Neural progenitor cell (in vitro differentiated cells): ENCODE measurements around the gene NOXO1. TPM values are rescaled to one million over a fixed set of nuclear protein-coding genes. Genes with fewer than 3 reads are reported as not detected.

ENCODE experiments used
- DNase-seq: peaks from one replicate; pipeline ENCODE4 v3.0.0-alpha.2; 2016; ENCODE audit warnings: low spot score
- H2AFZ ChIP-seq: fragments of 200-600 bp; sonication (generic); replicated peaks from 2 replicates; pipeline ENCODE4 v1.6.1; 2016; ENCODE audit warnings: antibody characterized with exemption
- H3F3A ChIP-seq: fragments of 200-600 bp; sonication (generic); 2 replicates; pipeline ENCODE4 v1.6.1; 2016; ENCODE audit warnings: antibody characterized with exemption, low read depth
- H3K27ac ChIP-seq: fragments of 200-600 bp; sonication (generic); 2 replicates; pipeline ENCODE4 v1.5.1; 2016; ENCODE audit warnings: mild to moderate bottlenecking
- H3K27me3 ChIP-seq: fragments of 200-600 bp; sonication (generic); 2 replicates; pipeline ENCODE4 v1.6.1; 2016; ENCODE audit warnings: mild to moderate bottlenecking, moderate library complexity
- H3K36me3 ChIP-seq: fragments of 200-600 bp; sonication (generic); 2 replicates; pipeline ENCODE4 v1.5.1; 2016
- H3K4me1 ChIP-seq: fragments of 200-600 bp; sonication (generic); 2 replicates; pipeline ENCODE4 v1.6.1; 2016; ENCODE audit warnings: mixed run types
- H3K4me2 ChIP-seq: fragments of 200-600 bp; sonication (generic); 2 replicates; pipeline ENCODE4 v1.6.1; 2016
- H3K4me3 ChIP-seq: fragments of 200-600 bp; sonication (generic); 2 replicates; pipeline ENCODE4 v1.5.1; 2016
- H3K79me2 ChIP-seq: fragments of 200-600 bp; sonication (generic); 2 replicates; pipeline ENCODE4 v1.6.1; 2016; ENCODE audit warnings: low read depth
- H3K9ac ChIP-seq: fragments of 200-600 bp; sonication (generic); 2 replicates; pipeline ENCODE4 v1.6.1; 2016
- H3K9me3 ChIP-seq: fragments of 200-600 bp; sonication (generic); 2 replicates; pipeline ENCODE4 v1.5.1; 2016; ENCODE audit warnings: low read depth
- H4K20me1 ChIP-seq: fragments of 200-600 bp; sonication (generic); 2 replicates; pipeline ENCODE4 v1.6.1; 2016; ENCODE audit warnings: low read depth
- H3K27ac Mint-ChIP-seq: 3 replicates; pipeline ENCODE4 v1.8.0; 2021; ENCODE audit warnings: mixed read lengths
- H3K27me3 Mint-ChIP-seq: 2 replicates; pipeline ENCODE4 v1.8.0; 2022; ENCODE audit warnings: low read depth, mild to moderate bottlenecking, inconsistent platforms, moderate library complexity, mixed read lengths; ENCODE audit not compliant: insufficient read depth
- H3K36me3 Mint-ChIP-seq: 3 replicates; pipeline ENCODE4 v1.8.0; 2021; ENCODE audit warnings: mixed read lengths
- H3K4me1 Mint-ChIP-seq: 3 replicates; pipeline ENCODE4 v1.8.0; 2021; ENCODE audit warnings: mixed read lengths
- H3K4me3 Mint-ChIP-seq: 3 replicates; pipeline ENCODE4 v1.8.0; 2021; ENCODE audit warnings: mild to moderate bottlenecking, moderate library complexity, mixed read lengths
- H3K9me3 Mint-ChIP-seq: 3 replicates; pipeline ENCODE4 v1.8.0; 2020; ENCODE audit warnings: mixed read lengths
- CTCF ChIP-seq: fragments of 200-600 bp; sonication (generic); IDR thresholded peaks from 2 replicates; pipeline ENCODE4 v1.5.1; 2017; ENCODE audit warnings: antibody characterized with exemption, mild to moderate bottlenecking
- EZH2 ChIP-seq: fragments of 200-600 bp; sonication (generic); IDR thresholded peaks from 2 replicates; pipeline ENCODE4 v1.6.1; 2017; ENCODE audit warnings: antibody characterized with exemption, mild to moderate bottlenecking, moderate library complexity
- EZH2phosphoT487 ChIP-seq: fragments of 200-600 bp; sonication (generic); IDR thresholded peaks from 2 replicates; pipeline ENCODE4 v1.6.1; 2017; ENCODE audit warnings: antibody characterized with exemption
- total RNA-seq: library from RNA; depleted of rRNA; stranded (reverse); fragments of >200 nt; gene quantifications from 2 replicates; pipeline ENCODE4 v1.2.3, GENCODE V29; 2015; ENCODE audit warnings: low replicate concordance

The NOXO1 gene
- total RNA-seq, 1 donor from 2014 or later, result not detected

DNA sequence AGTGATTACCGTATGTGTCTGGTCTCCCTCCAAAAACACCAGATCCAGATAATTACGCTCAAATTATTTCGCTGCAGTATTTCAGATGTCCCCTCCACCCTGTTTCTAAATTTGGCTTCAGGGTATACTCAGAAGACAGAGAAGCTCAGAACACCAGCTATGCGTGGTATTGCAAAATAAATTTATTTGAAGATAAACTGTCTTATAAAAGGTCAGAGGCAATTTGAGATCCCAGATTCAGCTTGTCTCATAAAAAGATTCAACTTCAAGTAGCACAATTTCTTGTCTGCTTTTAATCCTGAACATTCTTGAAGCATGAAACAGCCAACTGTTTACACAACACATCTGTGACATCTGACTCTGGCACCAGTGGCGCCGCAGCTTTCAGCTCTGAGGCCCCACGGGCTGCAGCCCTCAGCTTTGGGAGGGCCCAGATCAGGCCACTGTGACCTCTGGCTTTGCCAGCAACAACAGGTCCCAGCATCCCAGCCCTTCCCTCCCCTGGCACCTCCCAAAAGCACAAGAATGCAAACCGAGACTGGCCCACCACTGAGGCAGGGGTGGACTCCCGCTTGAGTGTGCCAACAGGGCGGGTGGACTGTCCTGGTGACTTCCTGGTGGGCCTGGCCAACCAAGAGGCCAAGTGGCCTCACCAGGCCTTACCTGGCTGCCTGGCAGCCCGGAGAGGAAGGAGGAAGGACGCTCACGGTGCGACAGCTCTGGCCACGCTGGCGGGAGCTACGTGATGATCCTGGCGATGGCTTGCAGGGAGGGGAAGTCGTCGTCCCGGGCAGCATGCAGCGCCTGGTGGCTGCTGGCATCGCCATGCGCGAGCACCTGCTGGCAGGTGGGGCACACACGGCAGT is 16.5 kb upstream of the NOXO1 start:
- peaks cover 9% of the 10 kb centered on the region for H3K36me3 Mint-ChIP-seq
- Histone ChIP-seq H3K4me2 (no peak overlapping the region), H3K79me2 (no peaks in the 10 kb centered on the region), H3K9ac (no peak overlapping the region), H3K4me3 (no peak overlapping the region), H3K36me3 (no peaks in the 10 kb centered on the region), H3K4me1 (no peaks in the 10 kb centered on the region), H3F3A (peaks cover 24% of the 10 kb centered on the region), H4K20me1 (peaks cover 6% of the 10 kb centered on the region), H3K9me3 (no peaks in the 10 kb centered on the region), H2AFZ (no peak overlapping the region), H3K27ac (no peak overlapping the region), H3K27me3 (peaks cover 8% of the 10 kb centered on the region)
- H3K9me3 Mint-ChIP-seq, result no peaks in the 10 kb centered on the region
- no peak overlapping the region for H3K4me3 Mint-ChIP-seq
- H3K27me3 Mint-ChIP-seq, result peaks cover 2% of the 10 kb centered on the region
- TF ChIP-seq EZH2 (no peak), CTCF (no peak), EZH2phosphoT487 (no peak)
- no peak for DNase-seq
- H3K4me1 Mint-ChIP-seq, result no peaks in the 10 kb centered on the region
- H3K27ac Mint-ChIP-seq, result no peak overlapping the region

DNA sequence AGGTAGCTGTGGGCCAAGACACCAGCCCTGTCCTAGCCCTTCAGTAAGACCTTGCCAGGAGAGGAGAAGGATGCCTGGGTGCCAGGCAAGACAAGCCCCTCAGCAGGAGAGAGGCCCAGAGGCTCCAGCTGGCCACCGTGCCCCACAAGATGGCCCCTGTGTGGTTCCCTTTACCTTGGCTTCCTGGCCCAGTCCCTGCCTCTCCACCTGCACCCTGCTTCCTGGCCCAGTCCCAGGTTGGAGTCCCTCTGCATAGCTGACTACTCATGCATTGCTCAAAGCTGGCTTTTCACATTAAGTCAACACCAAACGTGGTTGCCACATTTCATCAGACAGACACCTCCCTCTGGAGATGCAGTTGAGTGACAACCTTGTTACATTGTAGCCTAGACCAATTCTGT is 12.5 kb upstream of the NOXO1 start:
- peaks cover 7% of the 10 kb centered on the region for H3K36me3 Mint-ChIP-seq
- H2AFZ ChIP-seq, result no peak overlapping the region

DNA sequence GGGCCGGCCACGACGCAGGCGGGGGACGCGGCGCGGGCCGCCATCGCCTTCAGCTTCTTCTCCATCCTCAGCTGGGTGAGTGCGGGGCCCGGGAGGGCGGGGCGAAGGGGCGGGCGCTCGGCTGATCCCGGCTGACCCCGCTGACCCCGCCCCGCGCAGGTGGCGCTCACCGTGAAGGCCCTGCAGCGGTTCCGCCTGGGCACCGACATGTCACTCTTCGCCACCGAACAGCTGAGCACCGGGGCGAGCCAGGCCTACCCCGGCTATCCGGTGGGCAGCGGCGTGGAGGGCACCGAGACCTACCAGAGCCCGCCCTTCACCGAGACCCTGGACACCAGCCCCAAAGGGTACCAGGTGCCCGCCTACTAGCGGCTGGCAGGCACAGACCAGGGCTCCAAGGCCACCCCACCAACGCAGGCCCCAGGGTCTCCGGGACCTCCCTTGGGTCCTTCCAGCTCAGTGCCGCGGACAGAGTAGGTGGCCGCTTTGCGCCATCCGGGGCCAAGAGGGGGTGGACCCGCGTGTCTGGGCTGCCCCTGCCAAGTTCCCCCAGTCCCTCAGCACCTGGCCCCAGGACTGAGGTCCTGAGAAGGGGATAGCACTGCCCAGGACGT is 11.5 kb upstream of the NOXO1 start:
- Histone ChIP-seq H2AFZ (no peak overlapping the region), H3K27me3 (peaks cover 58% of the 10 kb centered on the region), H4K20me1 (peaks cover 24% of the 10 kb centered on the region), H3K4me3 (no peak overlapping the region), H3F3A (peaks cover 58% of the 10 kb centered on the region), H3K27ac (no peak overlapping the region), H3K4me2 (peak overlapping the region; percentile 24), H3K4me1 (peaks cover 10% of the 10 kb centered on the region), H3K9me3 (no peaks in the 10 kb centered on the region), H3K79me2 (no peaks in the 10 kb centered on the region), H3K9ac (no peak overlapping the region), H3K36me3 (no peaks in the 10 kb centered on the region)
- Mint-ChIP-seq H3K27me3 (peaks cover 27% of the 10 kb centered on the region), H3K36me3 (peaks cover 8% of the 10 kb centered on the region), H3K4me1 (peaks cover 11% of the 10 kb centered on the region), H3K9me3 (peaks cover 2% of the 10 kb centered on the region), H3K4me3 (no peak overlapping the region), H3K27ac (no peak overlapping the region)
- TF ChIP-seq EZH2phosphoT487 (no peak), CTCF (no peak), EZH2 (no peak)
- DNase-seq, result peak; percentile 51

More for the DNA sequence above, 12.5 kb upstream of the NOXO1 start:
- no peak overlapping the region for H3K4me3 Mint-ChIP-seq
- H3K27ac Mint-ChIP-seq, result no peak overlapping the region
- Histone ChIP-seq H3K9me3 (no peaks in the 10 kb centered on the region), H3K27me3 (peaks cover 48% of the 10 kb centered on the region), H3K4me3 (no peak overlapping the region), H3K4me1 (peaks cover 10% of the 10 kb centered on the region), H4K20me1 (peaks cover 22% of the 10 kb centered on the region), H3K79me2 (no peaks in the 10 kb centered on the region), H3K9ac (no peak overlapping the region), H3F3A (peaks cover 55% of the 10 kb centered on the region), H3K4me2 (no peak overlapping the region), H3K27ac (no peak overlapping the region), H3K36me3 (no peaks in the 10 kb centered on the region)
- TF ChIP-seq CTCF (no peak), EZH2phosphoT487 (no peak), EZH2 (no peak)
- H3K4me1 Mint-ChIP-seq, result peaks cover 8% of the 10 kb centered on the region
- H3K27me3 Mint-ChIP-seq, result peaks cover 22% of the 10 kb centered on the region
- peaks cover 2% of the 10 kb centered on the region for H3K9me3 Mint-ChIP-seq
- DNase-seq, result no peak
